Measurements from ENCODE around the gene PGA4. TPM values are rescaled to one million over a fixed set of nuclear protein-coding genes. Genes with fewer than 3 reads are reported as not detected.
"Not testable (repeated sequence)": the region's sequence is repeated elsewhere in the genome, so short reads cannot be mapped to it uniquely, and the experiment has no call there.

PGA4 gene
- total RNA-seq, 8 experiments from 2014 or later = 0.11 to 1.5 (median 0.35) TPM; not detected in 1

DNA sequence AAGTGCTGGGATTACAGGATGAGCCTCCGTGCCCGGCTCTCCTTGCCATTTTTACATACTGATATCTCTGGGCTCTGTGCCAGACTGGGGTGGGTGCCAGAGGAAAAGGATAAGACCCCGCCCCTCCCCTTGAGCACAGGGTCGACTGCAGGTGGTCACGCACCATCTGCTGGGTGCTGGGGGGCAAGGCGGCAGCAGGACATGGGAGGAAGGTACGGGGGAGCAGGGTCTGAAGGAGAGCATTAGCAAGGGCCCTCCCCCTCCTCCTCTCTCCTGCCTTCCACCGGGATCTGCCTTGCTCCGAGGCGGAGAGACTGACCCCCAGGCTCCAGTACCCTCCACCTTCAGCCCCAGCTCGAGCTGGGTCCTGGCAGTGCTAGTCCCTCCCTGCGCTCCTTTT, 28.6 kb upstream of the PGA4 start:
- in situ Hi-C loops (cut with MboI; ENCODE audit: low pct_unique_long_range_greater_than_20kb in 2 of 9, low sequenced_read_pairs in 9 of 9, unreplicated experiment in 9 of 9) = loop anchor here in 3 of 9 experiments (25.0 kb wide), 1 partner anchor 356 kb away; the partner anchor contains the start of gene CCDC86 (in 3 of the 3)
- peak in 1 of 8 experiments; percentile 47 for ATAC-seq (replicated peaks in 6 of 8)
- 10 to 100% (median 57%) methylated on average over 1 to 7 of the region's 12 CpGs; no CpG with 5 or more reads in 5 of the 10 experiments for WGBS, 10 experiments
- Histone ChIP-seq H3K4me3 (no peak overlapping the region), H3K4me1 (replicated peaks in 1 of 2) (no peaks in the 10 kb centered on the region), H3K27ac (no peak overlapping the region)

DNA sequence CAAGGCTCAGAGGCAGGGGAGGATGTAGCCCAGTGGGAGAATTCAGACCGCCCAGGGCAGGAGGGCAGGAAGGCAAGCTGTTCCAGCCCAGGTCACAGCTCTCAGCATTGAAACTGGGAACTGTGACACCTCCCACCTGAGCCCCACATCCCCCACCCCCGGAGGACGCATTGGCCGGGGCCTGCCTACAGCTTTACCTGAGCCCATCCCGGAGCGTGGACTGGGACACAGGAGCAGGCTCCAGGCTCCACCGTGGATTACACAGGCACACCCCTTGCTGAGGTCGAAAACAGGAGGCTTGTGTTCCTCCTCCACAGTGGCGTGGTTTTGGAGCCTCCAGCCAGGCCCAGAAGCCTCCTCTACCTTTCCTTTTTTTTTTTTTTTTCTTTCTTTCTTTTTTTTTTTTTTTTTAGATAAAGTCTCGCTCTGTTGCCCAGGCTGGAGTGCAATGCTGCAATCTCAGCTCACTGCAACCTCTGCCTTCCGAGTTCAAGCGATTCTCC, 27.9 kb upstream of the PGA4 start:
- WGBS, 10 experiments = 33 to 93% (median 67%) methylated on average over 1 to 8 of the region's 12 CpGs; no CpG with 5 or more reads in 5 of the 10 experiments

DNA sequence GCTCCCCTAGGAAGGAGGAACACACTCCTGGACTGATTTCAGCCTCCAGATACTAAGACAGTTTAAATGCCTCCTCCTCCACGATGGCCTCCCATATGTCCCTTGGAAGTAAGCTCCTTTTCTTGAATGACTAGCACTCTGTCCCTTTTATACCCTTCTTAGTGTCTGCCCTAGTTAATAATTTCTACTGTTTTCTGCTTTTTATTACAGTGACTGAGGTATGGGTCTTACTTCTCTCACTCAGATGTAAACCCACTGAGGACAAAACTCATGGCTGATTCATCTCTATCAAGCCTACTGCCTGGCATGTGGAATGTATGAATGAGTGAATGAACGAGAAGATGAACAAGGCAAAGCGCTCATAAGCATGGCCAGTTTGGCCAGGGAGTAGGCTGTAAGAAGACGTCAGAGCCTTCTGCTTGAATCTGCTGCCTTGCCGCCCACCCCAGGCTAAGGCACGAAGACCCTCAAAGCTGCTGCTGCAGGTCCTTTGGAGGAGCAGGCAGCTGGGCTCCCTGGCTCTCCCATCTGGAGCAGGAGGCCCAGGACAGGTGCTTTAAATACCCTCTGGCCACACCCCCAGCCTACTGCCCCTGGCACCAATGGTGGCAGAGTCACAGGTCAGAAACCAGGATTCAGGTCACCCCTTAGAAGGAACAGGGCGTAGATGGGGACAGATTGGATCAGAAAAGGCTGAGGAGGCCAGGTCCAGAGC, 27.0 kb upstream of the PGA4 start:
- ATAC-seq (replicated peaks in 6 of 8) = no peak
- in situ Hi-C loops (cut with MboI; ENCODE audit: low pct_unique_long_range_greater_than_20kb in 2 of 9, low sequenced_read_pairs in 9 of 9, unreplicated experiment in 9 of 9) = loop anchor here in 3 of 9 experiments (25.0 kb wide), 1 partner anchor 358 kb away; the partner anchor contains the start of gene CCDC86 (in 3 of the 3)
- no peak overlapping the region for H3K27ac ChIP-seq
- H3K4me3 ChIP-seq = no peak overlapping the region
- no peaks in the 10 kb centered on the region for H3K4me1 ChIP-seq (replicated peaks in 1 of 2)
- 0 to 83% (median 40%) methylated on average over 1 to 6 of the region's 7 CpGs; no CpG with 5 or more reads in 2 of the 10 experiments for WGBS, 10 experiments

More for the DNA sequence above, 27.9 kb upstream of the PGA4 start:
- Histone ChIP-seq H3K27ac (no peak overlapping the region), H3K4me1 (replicated peaks in 1 of 2) (no peaks in the 10 kb centered on the region), H3K4me3 (no peak overlapping the region)
- ATAC-seq (replicated peaks in 6 of 8) = no peak
- in situ Hi-C loops (cut with MboI; ENCODE audit: low pct_unique_long_range_greater_than_20kb in 2 of 9, low sequenced_read_pairs in 9 of 9, unreplicated experiment in 9 of 9) = loop anchor here in 3 of 9 experiments (25.0 kb wide), 1 partner anchor 357 kb away; the partner anchor contains the start of gene CCDC86 (in 3 of the 3)

DNA sequence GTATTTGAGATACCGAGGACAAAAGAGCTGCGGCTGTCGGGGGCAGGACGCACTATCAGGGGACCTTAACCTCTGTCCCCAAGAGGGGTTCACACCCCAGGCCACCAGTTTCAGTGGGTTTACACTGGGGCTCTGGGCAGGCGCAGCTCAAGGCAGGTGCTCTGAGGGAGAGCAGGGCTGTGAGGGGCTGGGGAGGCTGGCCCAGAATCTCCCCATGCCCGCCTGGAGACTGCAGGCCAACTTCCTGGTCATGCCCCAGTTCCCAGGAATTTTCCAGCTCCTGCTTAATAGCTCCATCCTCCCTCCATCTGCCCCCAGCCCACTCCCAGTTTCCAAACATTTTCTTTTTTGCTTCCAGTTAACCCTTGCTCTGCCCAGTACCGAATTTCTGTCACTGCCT, 26.4 kb upstream of the PGA4 start:
- ATAC-seq (replicated peaks in 6 of 8) = no peak
- WGBS, 10 experiments = 15 to 96% (median 85%) methylated on average over 1 to 4 of the region's 7 CpGs; no CpG with 5 or more reads in 5 of the 10 experiments
- Histone ChIP-seq H3K4me3 (no peak overlapping the region), H3K4me1 (replicated peaks in 1 of 2) (no peaks in the 10 kb centered on the region), H3K27ac (no peak overlapping the region)
- in situ Hi-C loops (cut with MboI; ENCODE audit: low pct_unique_long_range_greater_than_20kb in 2 of 9, low sequenced_read_pairs in 9 of 9, unreplicated experiment in 9 of 9) = loop anchor here in 3 of 9 experiments (25.0 kb wide), 1 partner anchor 358 kb away; the partner anchor contains the start of gene CCDC86 (in 3 of the 3)

DNA sequence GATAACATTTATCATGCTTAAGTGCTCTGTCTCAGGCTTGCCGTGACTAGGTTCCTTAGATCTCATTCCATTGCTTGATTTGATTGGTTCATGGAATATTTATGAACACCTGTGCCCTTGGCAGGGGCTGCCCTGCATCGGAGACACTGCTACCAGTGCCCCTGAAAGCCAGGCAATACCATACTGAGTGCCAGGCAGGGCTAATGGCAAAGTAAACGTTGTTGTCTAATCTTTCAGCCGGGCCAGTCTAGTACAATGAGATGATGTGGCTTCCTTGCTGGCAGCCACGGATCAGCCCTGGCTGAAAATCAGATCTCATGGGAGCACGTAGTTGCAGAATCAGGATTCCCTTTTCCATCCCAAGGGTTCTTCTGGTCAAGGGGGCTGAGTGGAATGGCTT, 23.8 kb upstream of the PGA4 start:
- Histone ChIP-seq H3K4me1 (replicated peaks in 1 of 2) (no peaks in the 10 kb centered on the region), H3K4me3 (no peak overlapping the region), H3K27ac (no peak overlapping the region)
- in situ Hi-C loops (cut with MboI; ENCODE audit: low pct_unique_long_range_greater_than_20kb in 2 of 9, low sequenced_read_pairs in 9 of 9, unreplicated experiment in 9 of 9) = loop anchor here in 3 of 9 experiments (25.0 kb wide), 1 partner anchor 361 kb away; the partner anchor contains the start of gene CCDC86 (in 3 of the 3)
- no peak for ATAC-seq (replicated peaks in 6 of 8)
- WGBS, 10 experiments = 0 to 92% (median 71%) methylated on average over 1 to 5 of the region's 6 CpGs; no CpG with 5 or more reads in 2 of the 10 experiments

DNA sequence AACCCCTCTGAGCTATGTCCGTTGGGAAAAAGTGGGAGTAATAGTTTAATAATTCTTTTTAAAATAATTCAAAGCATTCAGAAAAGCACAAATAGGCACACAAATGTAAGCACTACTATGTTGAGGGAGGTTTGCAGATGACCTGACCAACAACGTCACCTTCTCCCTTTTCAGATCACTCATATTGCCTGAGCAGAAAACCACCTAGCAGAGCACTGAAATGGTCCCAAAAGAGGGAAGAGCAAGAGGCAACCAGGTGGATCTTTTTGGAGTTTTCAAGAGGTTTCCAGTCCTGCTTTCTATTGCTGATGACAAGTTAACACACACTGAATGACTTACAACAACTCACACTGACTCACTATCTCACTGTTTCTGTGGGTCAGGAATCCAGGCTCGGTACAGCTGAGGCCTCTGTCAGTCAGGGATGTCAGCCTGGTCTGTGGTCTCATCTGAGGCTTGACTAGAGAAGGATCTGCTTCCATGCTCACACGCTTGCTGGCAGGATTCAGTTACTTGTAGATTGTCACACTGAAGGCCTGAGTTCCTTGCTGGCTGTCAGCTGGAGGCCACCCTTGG, 23.1 kb upstream of the PGA4 start:
- WGBS, 10 experiments = 27 to 100% (median 78%) methylated on average over 1 to 4 of the region's 4 CpGs; no CpG with 5 or more reads in 1 of the 10 experiments
- in situ Hi-C loops (cut with MboI; ENCODE audit: low pct_unique_long_range_greater_than_20kb in 2 of 9, low sequenced_read_pairs in 9 of 9, unreplicated experiment in 9 of 9) = loop anchor here in 3 of 9 experiments (25.0 kb wide), 1 partner anchor 362 kb away; the partner anchor contains the start of gene CCDC86 (in 3 of the 3)
- Histone ChIP-seq H3K4me3 (no peak overlapping the region), H3K27ac (no peak overlapping the region), H3K4me1 (replicated peaks in 1 of 2) (no peaks in the 10 kb centered on the region)
- ATAC-seq (replicated peaks in 6 of 8) = no peak

DNA sequence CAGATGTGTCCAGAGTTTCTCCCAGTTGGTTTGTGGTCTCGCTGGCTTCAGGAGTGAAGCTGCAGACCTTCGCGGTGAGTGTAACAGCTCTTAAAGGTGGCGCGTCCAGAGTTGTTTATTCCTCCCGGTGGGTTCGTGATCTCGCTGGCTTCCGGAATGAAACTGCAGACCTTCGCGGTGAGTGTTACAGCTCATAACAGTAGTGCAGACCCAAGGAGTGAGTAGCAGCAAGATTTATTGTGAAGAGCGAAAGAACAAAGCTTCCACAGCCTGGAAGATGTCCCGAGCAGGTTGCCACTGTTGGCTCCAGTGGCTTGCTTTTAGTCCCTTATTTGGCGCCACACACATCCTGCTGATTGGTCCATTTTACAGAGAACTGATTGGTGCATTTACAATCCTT, 20.7 kb upstream of the PGA4 start:
- H3K27ac ChIP-seq = no peak overlapping the region
- ATAC-seq (replicated peaks in 6 of 8) = no peak
- WGBS, 10 experiments = 0 to 100% (median 84%) methylated on average over 1 to 11 of the region's 14 CpGs; no CpG with 5 or more reads in 3 of the 10 experiments
- no peaks in the 10 kb centered on the region for H3K4me1 ChIP-seq (replicated peaks in 1 of 2)
- in situ Hi-C loops (cut with MboI; ENCODE audit: low pct_unique_long_range_greater_than_20kb in 2 of 9, low sequenced_read_pairs in 9 of 9, unreplicated experiment in 9 of 9) = no loop called here
- H3K4me3 ChIP-seq = no peak overlapping the region

DNA sequence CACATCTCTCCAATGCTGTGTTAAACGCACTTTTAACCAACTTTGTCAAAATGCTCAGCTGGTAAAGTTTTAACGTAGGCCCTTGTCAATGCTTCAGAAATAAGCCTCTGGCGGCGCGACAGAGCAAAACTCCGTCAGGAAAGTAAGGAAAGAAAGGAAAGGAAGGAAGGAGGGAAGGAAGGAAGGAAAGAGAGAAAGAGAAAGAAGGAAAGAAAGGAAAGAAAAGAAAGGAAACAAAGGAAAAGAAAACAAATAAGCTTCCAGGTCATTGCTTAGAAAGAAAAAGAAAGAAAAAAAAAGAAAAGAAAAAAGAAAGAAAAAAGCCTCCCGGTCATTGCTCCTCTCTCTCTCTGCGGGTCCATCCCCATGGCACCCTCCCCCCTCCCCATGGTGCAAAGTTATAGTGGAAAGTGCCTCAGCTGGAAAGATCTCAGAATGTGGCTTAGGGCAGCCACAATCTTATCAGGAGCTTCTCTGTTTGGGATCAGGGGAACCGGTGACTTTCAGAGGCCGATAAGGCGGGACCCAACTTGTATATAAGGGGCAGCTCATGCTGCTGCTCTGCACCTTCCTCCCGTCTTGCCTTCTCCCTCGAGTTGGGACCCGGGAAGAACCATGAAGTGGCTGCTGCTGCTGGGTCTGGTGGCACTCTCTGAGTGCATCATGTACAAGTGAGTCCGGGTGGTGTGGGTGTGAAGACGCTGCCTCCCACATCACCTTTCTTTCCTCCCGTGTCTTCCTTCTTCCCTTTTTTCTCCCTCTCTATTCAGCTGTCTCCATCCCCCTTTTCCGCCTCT, 19.0 kb upstream of the PGA4 start, which contains the start of gene PGA3:
Gene PGA3 (plus strand): TSS at position 566 of the 797 bp plus-strand sequence. CDS start 50 bp downstream, at position 616.
- in situ Hi-C loops (cut with MboI; ENCODE audit: low pct_unique_long_range_greater_than_20kb in 2 of 9, low sequenced_read_pairs in 9 of 9, unreplicated experiment in 9 of 9); H3K4me1 ChIP-seq (replicated peaks in 1 of 2); H3K4me3 ChIP-seq; ATAC-seq (replicated peaks in 6 of 8); H3K27ac ChIP-seq: not testable (repeated sequence)
- 55 to 83% (median 74%) methylated on average over 4 to 7 of the region's 18 CpGs for WGBS, 10 experiments

DNA sequence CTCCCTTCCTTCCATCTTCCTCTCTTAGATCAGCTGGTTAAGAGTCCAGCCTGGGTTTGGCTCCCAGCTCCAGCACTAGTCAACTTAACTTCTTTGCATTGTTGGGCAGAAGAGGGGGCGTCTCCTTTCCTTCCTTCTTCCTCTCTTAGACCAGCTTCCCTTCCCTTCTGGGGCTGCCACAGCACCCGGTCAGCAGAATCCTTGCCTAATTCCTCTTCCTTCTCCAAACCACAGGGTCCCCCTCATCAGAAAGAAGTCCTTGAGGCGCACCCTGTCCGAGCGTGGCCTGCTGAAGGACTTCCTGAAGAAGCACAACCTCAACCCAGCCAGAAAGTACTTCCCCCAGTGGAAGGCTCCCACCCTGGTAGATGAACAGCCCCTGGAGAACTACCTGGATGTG, 18.3 kb upstream of the PGA4 start:
- H3K4me3 ChIP-seq; H3K4me1 ChIP-seq (replicated peaks in 1 of 2); in situ Hi-C loops (cut with MboI; ENCODE audit: low pct_unique_long_range_greater_than_20kb in 2 of 9, low sequenced_read_pairs in 9 of 9, unreplicated experiment in 9 of 9); H3K27ac ChIP-seq; ATAC-seq (replicated peaks in 6 of 8): not testable (repeated sequence)
- WGBS, 10 experiments = no CpG with 5 or more reads among the region's 5 CpGs

DNA sequence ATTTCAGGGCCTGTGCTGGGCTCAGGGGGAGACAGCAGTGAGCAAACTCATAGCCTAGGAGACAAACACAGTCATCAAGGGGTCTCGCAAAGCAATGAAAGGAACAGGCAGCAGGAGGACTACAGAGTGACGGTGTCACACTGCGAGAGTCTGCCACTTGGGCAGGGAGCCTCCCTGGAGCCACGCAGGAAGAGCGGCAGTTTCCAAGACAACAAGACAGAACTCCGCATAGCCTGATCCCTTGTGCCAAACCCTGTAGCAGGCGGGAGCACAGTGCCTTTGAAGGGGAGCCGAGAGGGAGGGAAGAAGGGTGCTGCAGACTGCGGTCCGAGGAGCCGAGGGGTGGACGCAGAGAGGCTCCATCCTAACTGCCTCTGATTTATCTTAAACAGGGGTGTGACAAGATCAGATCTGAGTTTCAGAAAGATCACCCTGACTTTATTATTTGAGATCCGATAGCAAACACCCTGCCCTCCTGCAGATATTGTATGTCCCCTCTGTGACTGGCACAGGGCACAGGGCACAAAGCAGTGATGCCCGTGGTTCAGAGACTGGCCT, 17.6 kb upstream of the PGA4 start:
- in situ Hi-C loops (cut with MboI; ENCODE audit: low pct_unique_long_range_greater_than_20kb in 2 of 9, low sequenced_read_pairs in 9 of 9, unreplicated experiment in 9 of 9) = not testable (repeated sequence)
- ATAC-seq (replicated peaks in 6 of 8) = peak in 6 of 8 experiments; percentile 24 to 96 (median 86)
- 56 to 57% methylated on average over 3 to 8 of the region's 14 CpGs; no CpG with 5 or more reads in 8 of the 10 experiments for WGBS, 10 experiments

DNA sequence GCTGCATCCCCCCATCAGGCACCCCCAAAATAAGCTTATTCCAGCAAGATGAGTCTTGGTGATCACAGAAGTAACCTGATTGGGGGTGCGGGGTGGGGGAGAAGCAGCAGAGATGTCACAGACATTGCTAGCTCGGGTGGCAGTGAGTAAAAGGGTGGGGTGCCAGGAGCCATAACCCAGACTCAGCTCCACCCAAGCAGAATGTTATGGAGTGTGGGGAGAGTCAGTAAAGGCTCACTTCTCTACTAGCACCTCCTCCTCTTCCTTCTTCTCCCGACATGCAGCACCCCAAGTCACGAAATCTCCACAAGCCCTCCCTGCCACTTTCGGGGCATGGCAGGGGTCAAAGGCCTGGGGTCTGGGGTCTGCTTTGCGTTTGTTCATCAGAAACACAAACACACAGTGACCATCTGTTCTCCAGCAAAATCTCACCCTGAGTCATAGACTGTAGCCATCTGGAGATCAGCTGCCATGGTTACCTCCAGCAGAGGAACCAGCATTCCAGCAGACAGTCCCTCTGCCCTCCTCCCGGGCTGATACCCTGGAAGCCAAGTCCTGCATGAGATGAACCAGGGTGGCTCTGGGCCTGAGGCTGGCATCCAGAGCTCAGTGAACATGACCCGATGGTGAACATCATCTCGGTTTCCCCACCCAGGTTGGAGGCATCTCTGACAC, 14.4 kb upstream of the PGA4 start:
- ATAC-seq (replicated peaks in 6 of 8) = peak in 7 of 8 experiments; percentile 51 to 94 (median 54)
- in situ Hi-C loops (cut with MboI; ENCODE audit: low pct_unique_long_range_greater_than_20kb in 2 of 9, low sequenced_read_pairs in 9 of 9, unreplicated experiment in 9 of 9) = not testable (repeated sequence)

More for the DNA sequence above, 17.6 kb upstream of the PGA4 start:
- H3K4me3 ChIP-seq; H3K4me1 ChIP-seq (replicated peaks in 1 of 2); H3K27ac ChIP-seq: not testable (repeated sequence)

DNA sequence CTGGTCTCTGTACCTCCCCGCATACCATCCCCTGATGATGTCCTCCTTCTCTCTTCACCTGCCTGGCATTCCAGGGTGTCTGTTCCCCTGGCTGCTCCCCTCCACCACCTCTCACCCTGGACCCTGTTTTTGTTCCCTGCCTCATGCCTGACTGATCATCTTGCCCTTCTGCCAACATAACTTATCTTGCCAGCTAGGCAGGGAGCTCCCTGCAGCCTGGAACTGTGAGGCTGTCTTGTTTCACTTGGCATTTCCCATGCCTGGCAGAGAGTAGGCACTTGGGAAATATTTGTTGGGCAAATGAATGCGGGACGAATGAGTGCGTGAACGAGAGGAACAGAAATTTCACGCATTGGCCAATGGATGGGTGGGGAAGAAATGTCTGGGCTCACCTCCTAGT, 11.5 kb upstream of the PGA4 start:
- in situ Hi-C loops (cut with MboI; ENCODE audit: low pct_unique_long_range_greater_than_20kb in 2 of 9, low sequenced_read_pairs in 9 of 9, unreplicated experiment in 9 of 9) = not testable (repeated sequence)
- no CpG with 5 or more reads among the region's 6 CpGs for WGBS, 10 experiments

More for the DNA sequence above, 14.4 kb upstream of the PGA4 start:
- not testable (repeated sequence) for H3K27ac ChIP-seq; H3K4me1 ChIP-seq (replicated peaks in 1 of 2); H3K4me3 ChIP-seq
- no CpG with 5 or more reads among the region's 9 CpGs for WGBS, 10 experiments

More for the DNA sequence above, 11.5 kb upstream of the PGA4 start:
- not testable (repeated sequence) for H3K4me1 ChIP-seq (replicated peaks in 1 of 2); H3K4me3 ChIP-seq; H3K27ac ChIP-seq; ATAC-seq (replicated peaks in 6 of 8)
